Thoracic aorta (tissue), 2 donors: ENCODE measurements around the gene TMEM254. TPM values are rescaled to one million over a fixed set of nuclear protein-coding genes. Genes with fewer than 3 reads are reported as not detected.
"Not testable (repeated sequence)": the region's sequence is repeated elsewhere in the genome, so short reads cannot be mapped to it uniquely, and the experiment has no call there.

ENCODE experiments used
- ATAC-seq: fragments of 150-250 bp; one replicate; pipeline ENCODE4 v1.8.0; 2017; ENCODE audit warnings: low read depth; ENCODE audit not compliant: insufficient number of reproducible peaks, low FRiP score
- DNase-seq: peaks from one replicate; pipeline ENCODE4 v3.0.0-alpha.2; 2020; ENCODE audit warnings: low spot score
- H3K27ac ChIP-seq, 2 donors: fragments of 200-600 bp; sonication (generic); 1 replicate in 1 of 2; 2 replicates in 1 of 2; pipeline ENCODE4 v1.5.1; 2016; ENCODE audit warnings: mild to moderate bottlenecking in 2 of 2, moderate library complexity in 2 of 2
- H3K27me3 ChIP-seq: fragments of 200-600 bp; sonication (generic); replicated peaks from 2 replicates; pipeline ENCODE4 v1.6.0; 2016; ENCODE audit warnings: mild to moderate bottlenecking; ENCODE audit not compliant: insufficient read depth
- H3K36me3 ChIP-seq: fragments of 200-600 bp; sonication (generic); one replicate; pipeline ENCODE4 v1.5.1; 2016
- H3K4me1 ChIP-seq, 2 donors: fragments of 200-600 bp; sonication (generic); 1 replicate in 1 of 2; 2 replicates in 1 of 2; pipeline versions ENCODE4 v1.5.1 to v1.6.0; 2016; ENCODE audit warnings: low read depth in 2 of 2, mild to moderate bottlenecking in 1 of 2; ENCODE audit not compliant: control insufficient read depth in 1 of 2
- H3K4me3 ChIP-seq: fragments of 200-600 bp; sonication (generic); 2 replicates; pipeline ENCODE4 v1.5.1; 2016; ENCODE audit warnings: mild to moderate bottlenecking
- H3K9me3 ChIP-seq: fragments of 200-600 bp; sonication (generic); 2 replicates; pipeline ENCODE4 v1.5.1; 2016
- total RNA-seq, 2 donors: library from RNA; depleted of rRNA; stranded (reverse); fragments of >200 nt; gene quantifications; one replicate each; pipeline versions ENCODE4 v1.1.0 to v1.2.3, GENCODE V29; 2016
- TF ChIP-seq, protein P1 (sequence below): fragments of 200-600 bp; sonication (generic); IDR thresholded peaks from one replicate; pipeline ENCODE4 v1.5.1; 2019; ENCODE audit warnings: antibody characterized with exemption

The TMEM254 gene, protein sequence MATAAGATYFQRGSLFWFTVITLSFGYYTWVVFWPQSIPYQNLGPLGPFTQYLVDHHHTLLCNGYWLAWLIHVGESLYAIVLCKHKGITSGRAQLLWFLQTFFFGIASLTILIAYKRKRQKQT
- total RNA-seq: 10 to 100 TPM in 1 of 2 donors, 1 to 10 TPM in 1; 5.1 to 10.7 TPM

DNA sequence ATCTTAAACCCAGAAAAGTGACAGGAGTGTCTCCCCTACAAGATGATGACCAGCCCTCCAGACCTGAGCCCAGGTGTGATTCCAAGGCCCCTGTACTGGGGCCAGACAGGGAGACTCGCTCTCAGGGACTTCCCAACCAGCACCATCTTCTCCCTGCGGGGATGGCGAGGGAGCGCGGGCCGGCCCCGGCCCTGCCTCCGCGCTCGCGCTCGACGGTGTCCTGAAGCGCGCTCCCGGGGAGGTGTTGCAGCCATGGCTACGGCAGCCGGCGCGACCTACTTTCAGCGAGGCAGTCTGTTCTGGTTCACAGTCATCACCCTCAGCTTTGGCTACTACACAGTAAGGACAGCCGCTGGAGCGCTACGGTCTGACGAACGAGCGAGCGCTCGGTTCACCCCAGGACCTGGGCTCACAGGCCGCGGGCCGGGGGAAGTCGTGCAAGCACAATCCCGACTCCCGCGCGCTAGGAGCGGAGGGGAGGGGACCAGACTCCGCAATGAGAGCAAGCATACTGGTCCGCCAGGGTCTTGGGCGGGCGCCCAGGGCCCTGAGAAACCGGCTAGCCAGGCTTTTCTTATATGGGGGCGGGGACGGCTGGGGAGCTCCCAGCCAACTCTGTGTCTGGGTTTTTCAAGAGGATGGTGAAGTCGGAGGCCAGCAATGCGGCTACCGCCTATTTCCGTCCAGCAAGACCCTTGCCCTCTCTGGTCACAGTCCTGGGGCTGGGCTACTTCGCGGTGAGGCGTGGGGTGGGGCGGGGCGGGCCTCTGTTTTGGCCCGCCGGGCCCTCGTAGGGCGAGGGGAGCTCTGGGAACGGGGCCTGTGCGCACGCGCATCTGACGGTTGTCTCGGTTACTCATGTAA lies at the start of gene TMEM254:
TMEM254 (plus strand) TSS at position 218 of the 864 bp plus-strand sequence; CDS start at position 253, 35 bp downstream.
- Histone ChIP-seq H3K4me3 (peak within 1 kb of the TSS; percentile 83), H3K27ac (peak within 1 kb of the TSS; percentile 85 to 95), H3K4me1 (peaks cover 0 to 18% of the 10 kb centered on the region in 2 donors), H3K27me3 (no peaks in the 10 kb centered on the region), H3K36me3 (peaks cover 8% of the 10 kb centered on the region), H3K9me3 (no peaks in the 10 kb centered on the region)
- DNase-seq (peak; percentile 82), ATAC-seq (peak; percentile 82)
- TF ChIP-seq, protein P1, sequence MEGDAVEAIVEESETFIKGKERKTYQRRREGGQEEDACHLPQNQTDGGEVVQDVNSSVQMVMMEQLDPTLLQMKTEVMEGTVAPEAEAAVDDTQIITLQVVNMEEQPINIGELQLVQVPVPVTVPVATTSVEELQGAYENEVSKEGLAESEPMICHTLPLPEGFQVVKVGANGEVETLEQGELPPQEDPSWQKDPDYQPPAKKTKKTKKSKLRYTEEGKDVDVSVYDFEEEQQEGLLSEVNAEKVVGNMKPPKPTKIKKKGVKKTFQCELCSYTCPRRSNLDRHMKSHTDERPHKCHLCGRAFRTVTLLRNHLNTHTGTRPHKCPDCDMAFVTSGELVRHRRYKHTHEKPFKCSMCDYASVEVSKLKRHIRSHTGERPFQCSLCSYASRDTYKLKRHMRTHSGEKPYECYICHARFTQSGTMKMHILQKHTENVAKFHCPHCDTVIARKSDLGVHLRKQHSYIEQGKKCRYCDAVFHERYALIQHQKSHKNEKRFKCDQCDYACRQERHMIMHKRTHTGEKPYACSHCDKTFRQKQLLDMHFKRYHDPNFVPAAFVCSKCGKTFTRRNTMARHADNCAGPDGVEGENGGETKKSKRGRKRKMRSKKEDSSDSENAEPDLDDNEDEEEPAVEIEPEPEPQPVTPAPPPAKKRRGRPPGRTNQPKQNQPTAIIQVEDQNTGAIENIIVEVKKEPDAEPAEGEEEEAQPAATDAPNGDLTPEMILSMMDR: no peak

DNA sequence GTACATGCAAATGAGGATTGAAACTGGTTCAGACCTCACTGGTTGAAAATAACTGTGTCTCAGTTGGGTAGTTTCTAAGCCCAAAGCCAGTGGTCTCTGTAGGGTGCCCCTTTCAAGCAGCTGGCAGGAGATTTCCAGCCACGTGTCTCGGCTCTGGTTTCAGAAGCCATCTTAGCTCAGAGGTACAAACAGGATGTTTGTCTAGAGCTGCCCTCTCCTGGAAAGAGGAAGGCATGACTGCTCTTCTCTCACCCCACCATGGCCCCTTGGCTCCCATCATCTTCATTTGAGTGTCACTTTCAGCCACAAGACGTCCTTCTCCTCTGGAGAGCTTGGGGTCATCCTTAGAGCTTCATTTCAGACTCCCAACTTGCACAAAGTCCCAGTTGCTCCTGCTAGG lies 49.3 kb upstream of the TMEM254 start:
- H3K36me3 ChIP-seq, H3K27ac ChIP-seq, H3K9me3 ChIP-seq, H3K4me3 ChIP-seq, ATAC-seq, H3K4me1 ChIP-seq, H3K27me3 ChIP-seq, DNase-seq: not testable (repeated sequence)

DNA sequence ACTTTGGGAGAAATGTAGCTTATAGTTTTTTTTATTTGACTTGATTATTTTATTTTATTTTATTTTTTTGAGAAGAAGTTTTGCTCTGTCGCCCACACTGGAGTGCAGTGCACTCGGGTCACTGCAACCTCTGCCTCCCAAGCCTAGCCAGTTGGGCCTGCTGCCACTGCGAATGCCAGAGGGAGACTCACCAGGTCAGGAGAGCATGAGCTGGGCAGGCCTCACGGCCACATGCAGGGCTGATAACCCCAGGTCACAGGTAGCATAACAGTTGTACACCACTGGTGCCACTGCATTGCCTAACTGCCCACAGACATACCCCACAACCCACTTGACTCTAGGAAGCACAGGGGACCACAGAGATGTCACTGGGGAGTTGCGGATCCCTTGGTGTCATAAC lies 48.6 kb upstream of the TMEM254 start:
- not testable (repeated sequence) for H3K36me3 ChIP-seq, H3K9me3 ChIP-seq, H3K4me1 ChIP-seq, DNase-seq, ATAC-seq, H3K27me3 ChIP-seq, H3K4me3 ChIP-seq, H3K27ac ChIP-seq

DNA sequence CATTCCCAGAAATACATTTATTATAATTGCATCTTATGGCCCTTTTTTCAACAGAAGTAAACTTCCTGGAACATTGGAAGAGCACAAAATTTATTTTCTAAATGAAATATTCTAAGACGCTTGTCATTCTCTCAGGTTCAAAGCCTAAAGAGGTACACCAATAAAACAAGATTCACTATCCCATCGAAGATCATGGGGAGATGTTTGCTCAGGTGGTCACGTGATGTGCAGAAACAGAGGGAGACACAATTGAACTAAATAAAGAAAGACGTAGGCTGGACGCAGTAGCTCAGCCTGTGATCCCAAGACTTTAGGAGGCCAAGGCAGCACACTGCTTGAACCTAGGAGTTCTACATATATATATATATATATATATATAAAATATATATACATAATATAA lies 46.0 kb upstream of the TMEM254 start:
- no peak overlapping the region for H3K4me3 ChIP-seq

DNA sequence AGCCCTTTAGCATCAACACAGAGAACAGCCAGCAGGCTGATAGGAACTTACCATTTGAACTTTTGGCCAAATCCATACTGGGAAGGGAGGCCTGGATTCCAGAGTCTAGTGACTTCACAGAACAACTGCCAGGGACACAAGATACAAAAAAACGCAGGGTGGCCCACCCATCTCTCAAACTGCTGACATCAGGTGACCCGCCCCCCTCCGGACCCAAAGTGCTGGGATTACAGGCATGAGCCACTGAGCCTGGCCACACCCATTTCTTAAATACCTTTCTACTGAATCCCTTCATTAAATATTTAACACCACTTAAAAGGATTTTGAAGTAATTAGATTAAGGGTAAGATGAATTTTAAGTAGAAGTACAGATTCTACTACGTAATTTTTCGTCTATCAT lies 43.7 kb upstream of the TMEM254 start:
- H3K4me3 ChIP-seq, H3K4me1 ChIP-seq, ATAC-seq, H3K9me3 ChIP-seq, H3K27ac ChIP-seq, H3K36me3 ChIP-seq, H3K27me3 ChIP-seq, DNase-seq: not testable (repeated sequence)

More for the DNA sequence above, 46.0 kb upstream of the TMEM254 start:
- Histone ChIP-seq H3K36me3 (no peaks in the 10 kb centered on the region), H3K4me1 (no peaks in the 10 kb centered on the region), H3K27me3 (no peaks in the 10 kb centered on the region), H3K27ac (no peak overlapping the region), H3K9me3 (no peaks in the 10 kb centered on the region)
- TF ChIP-seq, protein P1: no peak
- DNase-seq (no peak), ATAC-seq (no peak)

DNA sequence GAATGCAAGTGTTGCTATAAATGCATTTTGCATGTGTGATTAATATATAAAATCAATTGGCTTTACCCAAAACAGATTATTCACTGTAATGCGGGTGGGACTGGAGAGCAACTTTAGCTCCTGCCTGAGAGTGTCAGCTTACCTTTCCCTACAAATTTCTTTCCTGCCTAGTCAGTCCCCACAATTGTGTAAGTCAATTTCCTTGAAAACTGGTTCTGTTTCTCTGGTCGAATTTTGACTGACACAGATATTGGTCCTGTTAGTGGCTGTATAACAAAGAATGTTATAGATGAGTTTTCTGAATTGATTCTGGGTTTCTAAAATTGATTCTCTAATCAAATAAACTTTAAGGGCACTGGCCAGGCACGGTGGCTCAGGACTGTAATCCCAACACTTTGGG lies 43.0 kb upstream of the TMEM254 start:
- not testable (repeated sequence) for H3K27ac ChIP-seq, ATAC-seq, H3K9me3 ChIP-seq, H3K4me1 ChIP-seq, DNase-seq, H3K4me3 ChIP-seq, H3K36me3 ChIP-seq, H3K27me3 ChIP-seq

DNA sequence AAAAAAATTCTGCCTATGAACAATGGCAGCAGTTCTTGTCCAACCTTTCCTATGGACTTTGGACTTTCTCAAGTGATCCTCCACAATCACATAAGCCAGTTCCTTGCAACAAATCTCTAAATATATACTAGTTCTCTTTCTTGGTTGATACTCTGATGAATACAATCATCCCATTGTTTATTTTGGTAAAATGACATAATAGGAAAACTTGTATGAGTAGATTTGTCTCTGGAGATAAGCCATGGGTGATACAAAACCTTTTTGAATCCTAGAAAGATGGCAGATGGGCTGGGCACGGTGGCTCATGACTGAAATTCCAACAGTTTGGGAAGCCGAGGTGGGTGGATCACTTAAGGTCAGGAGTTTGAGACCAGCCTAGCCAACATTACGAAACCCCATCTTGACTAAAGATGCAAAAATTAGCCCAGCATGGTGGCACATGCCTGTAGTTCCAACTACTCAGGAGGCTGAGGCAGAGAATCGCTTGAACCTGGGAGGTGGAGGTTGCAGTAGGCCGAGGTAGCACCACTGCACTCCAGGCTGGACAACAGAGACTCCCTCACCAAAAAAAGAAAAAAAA lies 41.5 kb upstream of the TMEM254 start:
- not testable (repeated sequence) for DNase-seq, ATAC-seq, H3K4me3 ChIP-seq, H3K27ac ChIP-seq, H3K36me3 ChIP-seq, H3K27me3 ChIP-seq, H3K4me1 ChIP-seq, H3K9me3 ChIP-seq

DNA sequence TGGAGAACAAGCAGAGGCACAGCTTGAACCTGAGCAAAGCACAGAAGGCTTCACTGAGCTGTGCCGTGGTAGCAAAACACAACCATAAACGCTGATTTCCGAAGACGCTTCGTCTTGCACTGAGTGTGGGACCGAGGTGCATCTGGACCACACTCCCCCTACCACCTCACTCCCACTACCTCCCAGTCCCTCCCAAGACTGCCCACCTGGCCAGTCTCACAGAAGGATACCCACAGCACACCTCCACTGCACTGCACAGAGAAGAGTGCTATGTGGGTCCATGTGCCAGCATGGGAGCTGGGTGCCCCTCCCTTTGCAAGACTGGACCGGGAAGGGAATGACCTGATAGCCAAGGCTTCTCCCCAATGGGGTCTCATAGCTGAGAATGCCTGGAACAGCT lies 40.2 kb upstream of the TMEM254 start:
- DNase-seq, H3K9me3 ChIP-seq, H3K36me3 ChIP-seq, H3K4me3 ChIP-seq, H3K27me3 ChIP-seq, H3K27ac ChIP-seq, H3K4me1 ChIP-seq, ATAC-seq: not testable (repeated sequence)
